ENCODE data around the gene CTTN. TPM values are rescaled to one million over a fixed set of nuclear protein-coding genes. Genes with fewer than 3 reads are reported as not detected.

The CTTN gene
- total RNA-seq, 1 experiment from 2014 or later = 448 TPM

GRCh38 chr11:70352601-70353000, 45.7 kb upstream of the CTTN start:
- CTCF ChIA-PET = no interaction called here
- no peaks in the 10 kb centered on the region for H3K4me1 Mint-ChIP-seq (ENCODE audit: low read depth, unreplicated experiment)
- no peaks in the 10 kb centered on the region for H3K9me3 Mint-ChIP-seq (ENCODE audit: low read depth, unreplicated experiment)
- no TSS peak for BruUV-seq (replicated peaks)
- H3K36me3 Mint-ChIP-seq (ENCODE audit: insufficient read depth, unreplicated experiment) = peaks cover 37% of the 10 kb centered on the region
- no peak for TF ChIP-seq CTCF (IDR thresholded peaks at IDR 0.05; ENCODE audit: unreplicated experiment)
- H3K27me3 Mint-ChIP-seq (ENCODE audit: unreplicated experiment) = no peaks in the 10 kb centered on the region
- no peak overlapping the region for H3K27ac Mint-ChIP-seq (ENCODE audit: unreplicated experiment)
- intact Hi-C loops (cut with micrococcal nuclease; ENCODE audit: unreplicated experiment) = no loop called here
- H3K4me3 Mint-ChIP-seq (ENCODE audit: low read depth, unreplicated experiment) = no peak overlapping the region
- no peak for DNase-seq

GRCh38 chr11:70353329-70353728, 45.0 kb upstream of the CTTN start:
- Mint-ChIP-seq H3K36me3 (ENCODE audit: insufficient read depth, unreplicated experiment) (peaks cover 32% of the 10 kb centered on the region), H3K9me3 (ENCODE audit: low read depth, unreplicated experiment) (no peaks in the 10 kb centered on the region), H3K4me1 (ENCODE audit: low read depth, unreplicated experiment) (no peaks in the 10 kb centered on the region), H3K4me3 (ENCODE audit: low read depth, unreplicated experiment) (no peak overlapping the region), H3K27me3 (ENCODE audit: unreplicated experiment) (no peaks in the 10 kb centered on the region), H3K27ac (ENCODE audit: unreplicated experiment) (no peak overlapping the region)
- CTCF ChIA-PET = no interaction called here
- no peak for DNase-seq
- no peak for TF ChIP-seq CTCF (IDR thresholded peaks at IDR 0.05; ENCODE audit: unreplicated experiment)
- no TSS peak for BruUV-seq (replicated peaks)
- intact Hi-C loops (cut with micrococcal nuclease; ENCODE audit: unreplicated experiment) = no loop called here

GRCh38 chr11:70353900-70354568, 44.3 kb upstream of the CTTN start:
- Mint-ChIP-seq H3K36me3 (ENCODE audit: insufficient read depth, unreplicated experiment) (peaks cover 33% of the 10 kb centered on the region), H3K4me1 (ENCODE audit: low read depth, unreplicated experiment) (no peaks in the 10 kb centered on the region), H3K27me3 (ENCODE audit: unreplicated experiment) (no peaks in the 10 kb centered on the region), H3K4me3 (ENCODE audit: low read depth, unreplicated experiment) (no peak overlapping the region), H3K9me3 (ENCODE audit: low read depth, unreplicated experiment) (no peaks in the 10 kb centered on the region), H3K27ac (ENCODE audit: unreplicated experiment) (no peak overlapping the region)
- no TSS peak for BruUV-seq (replicated peaks)
- CTCF ChIA-PET = no interaction called here
- DNase-seq = no peak
- TF ChIP-seq CTCF (IDR thresholded peaks at IDR 0.05; ENCODE audit: unreplicated experiment) = no peak
- intact Hi-C loops (cut with micrococcal nuclease; ENCODE audit: unreplicated experiment) = no loop called here

- no peaks in the 10 kb centered on the region for H3K27me3 Mint-ChIP-seq (ENCODE audit: unreplicated experiment)
- no peaks in the 10 kb centered on the region for H3K9me3 Mint-ChIP-seq (ENCODE audit: low read depth, unreplicated experiment)
- intact Hi-C loops (cut with micrococcal nuclease; ENCODE audit: unreplicated experiment) = no loop called here
- DNase-seq = no peak
- BruUV-seq (replicated peaks) = no TSS peak
- no peak for TF ChIP-seq CTCF (IDR thresholded peaks at IDR 0.05; ENCODE audit: unreplicated experiment)
- peaks cover 33% of the 10 kb centered on the region for H3K36me3 Mint-ChIP-seq (ENCODE audit: insufficient read depth, unreplicated experiment)
- no peak overlapping the region for H3K4me3 Mint-ChIP-seq (ENCODE audit: low read depth, unreplicated experiment)
- no peaks in the 10 kb centered on the region for H3K4me1 Mint-ChIP-seq (ENCODE audit: low read depth, unreplicated experiment)
- no peak overlapping the region for H3K27ac Mint-ChIP-seq (ENCODE audit: unreplicated experiment)
- CTCF ChIA-PET = no interaction called here
Observed at GRCh38 chr11:70354629-70355028, 43.7 kb upstream of the CTTN start.

Measured in Calu3 (cell line).